IMR-90 (cell line): ENCODE measurements around the gene HIC2.

Experiments
- BHLHE40 ChIP-seq: fragments of 150-350 bp; IDR thresholded peaks from 2 replicates; pipeline ENCODE4 v1.6.1; 2016; ENCODE audit warnings: mild to moderate bottlenecking, low read depth, low read length
- CEBPB ChIP-seq: IDR thresholded peaks from 2 replicates; pipeline ENCODE4 v1.6.1; 2012; ENCODE audit warnings: low read depth, low read length, improper control_type of control experiment
- CHD1 ChIP-seq: IDR thresholded peaks from 2 replicates; pipeline ENCODE4 v1.6.1; 2012; ENCODE audit warnings: low read depth, low read length, improper control_type of control experiment
- FOS ChIP-seq: fragments of 150-350 bp; IDR thresholded peaks from 2 replicates; pipeline ENCODE4 v1.6.1; 2016; ENCODE audit warnings: low read depth, low read length
- MAZ ChIP-seq: IDR thresholded peaks from 2 replicates; pipeline ENCODE4 v1.6.1; 2012; ENCODE audit warnings: low read depth, mild to moderate bottlenecking, low read length, improper control_type of control experiment, moderate library complexity, borderline replicate concordance
- POLR2A ChIP-seq: IDR thresholded peaks from 2 replicates; pipeline ENCODE4 v1.6.1; 2012; ENCODE audit warnings: mild to moderate bottlenecking, low read depth, low read length
- RAD21 ChIP-seq: IDR thresholded peaks from 2 replicates; pipeline ENCODE4 v1.6.1; 2012; ENCODE audit warnings: low read length, improper control_type of control experiment
- RFX5 ChIP-seq: IDR thresholded peaks from 2 replicates; pipeline ENCODE4 v1.8.0; 2012; ENCODE audit warnings: low read depth, mild to moderate bottlenecking, low read length, moderate library complexity
- SMC3 ChIP-seq: fragments of 150-350 bp; IDR thresholded peaks from 2 replicates; pipeline ENCODE4 v1.6.1; 2016; ENCODE audit warnings: low read depth, mild to moderate bottlenecking, antibody characterized with exemption, low read length, moderate library complexity
- TF ChIP-seq, protein P1 (sequence below): conservative IDR thresholded peaks from 2 replicates; pipeline ENCODE4 v1.5.1; 2012; ENCODE audit warnings: mild to moderate bottlenecking, low read depth, low read length, improper control_type of control experiment
- TF ChIP-seq, protein P2 (sequence below): fragments of 150-350 bp; IDR thresholded peaks from 2 replicates; pipeline ENCODE4 v1.6.1; 2016; ENCODE audit warnings: low read depth, mild to moderate bottlenecking, low read length, moderate library complexity, borderline replicate concordance
- TF ChIP-seq, protein P3 (sequence below): fragments of 150-350 bp; IDR thresholded peaks from 2 replicates; pipeline ENCODE4 v1.6.1; 2017; ENCODE audit warnings: mild to moderate bottlenecking, antibody characterized with exemption, low read length, low read depth

DNA sequence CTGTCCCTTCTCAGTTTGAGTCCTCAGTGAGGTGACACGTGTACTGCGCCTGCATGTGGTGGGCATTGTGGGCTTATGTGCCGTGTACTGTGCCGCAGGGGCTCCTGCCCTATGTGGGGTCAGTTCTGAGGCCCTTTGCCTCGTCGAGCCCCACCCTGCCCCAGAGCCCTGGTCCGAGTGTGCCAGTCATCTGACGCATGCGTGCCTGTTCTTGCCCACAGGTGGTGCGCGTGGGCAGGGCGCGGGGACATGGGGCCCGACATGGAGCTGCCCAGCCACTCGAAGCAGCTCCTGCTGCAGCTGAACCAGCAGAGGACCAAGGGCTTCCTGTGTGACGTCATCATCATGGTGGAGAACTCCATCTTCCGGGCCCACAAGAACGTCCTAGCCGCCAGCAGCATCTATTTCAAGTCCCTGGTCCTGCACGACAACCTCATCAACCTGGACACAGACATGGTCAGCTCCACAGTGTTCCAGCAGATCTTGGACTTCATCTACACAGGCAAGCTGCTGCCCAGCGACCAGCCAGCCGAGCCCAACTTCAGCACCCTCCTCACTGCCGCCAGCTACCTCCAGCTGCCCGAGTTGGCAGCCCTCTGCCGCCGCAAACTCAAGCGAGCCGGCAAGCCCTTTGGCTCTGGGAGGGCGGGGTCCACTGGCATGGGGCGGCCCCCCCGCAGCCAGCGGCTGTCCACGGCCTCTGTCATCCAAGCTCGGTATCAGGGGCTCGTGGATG, 27.7 kb downstream of the HIC2 start:
- TF ChIP-seq, protein P1, sequence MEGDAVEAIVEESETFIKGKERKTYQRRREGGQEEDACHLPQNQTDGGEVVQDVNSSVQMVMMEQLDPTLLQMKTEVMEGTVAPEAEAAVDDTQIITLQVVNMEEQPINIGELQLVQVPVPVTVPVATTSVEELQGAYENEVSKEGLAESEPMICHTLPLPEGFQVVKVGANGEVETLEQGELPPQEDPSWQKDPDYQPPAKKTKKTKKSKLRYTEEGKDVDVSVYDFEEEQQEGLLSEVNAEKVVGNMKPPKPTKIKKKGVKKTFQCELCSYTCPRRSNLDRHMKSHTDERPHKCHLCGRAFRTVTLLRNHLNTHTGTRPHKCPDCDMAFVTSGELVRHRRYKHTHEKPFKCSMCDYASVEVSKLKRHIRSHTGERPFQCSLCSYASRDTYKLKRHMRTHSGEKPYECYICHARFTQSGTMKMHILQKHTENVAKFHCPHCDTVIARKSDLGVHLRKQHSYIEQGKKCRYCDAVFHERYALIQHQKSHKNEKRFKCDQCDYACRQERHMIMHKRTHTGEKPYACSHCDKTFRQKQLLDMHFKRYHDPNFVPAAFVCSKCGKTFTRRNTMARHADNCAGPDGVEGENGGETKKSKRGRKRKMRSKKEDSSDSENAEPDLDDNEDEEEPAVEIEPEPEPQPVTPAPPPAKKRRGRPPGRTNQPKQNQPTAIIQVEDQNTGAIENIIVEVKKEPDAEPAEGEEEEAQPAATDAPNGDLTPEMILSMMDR = no peak
- TF ChIP-seq, protein P2, sequence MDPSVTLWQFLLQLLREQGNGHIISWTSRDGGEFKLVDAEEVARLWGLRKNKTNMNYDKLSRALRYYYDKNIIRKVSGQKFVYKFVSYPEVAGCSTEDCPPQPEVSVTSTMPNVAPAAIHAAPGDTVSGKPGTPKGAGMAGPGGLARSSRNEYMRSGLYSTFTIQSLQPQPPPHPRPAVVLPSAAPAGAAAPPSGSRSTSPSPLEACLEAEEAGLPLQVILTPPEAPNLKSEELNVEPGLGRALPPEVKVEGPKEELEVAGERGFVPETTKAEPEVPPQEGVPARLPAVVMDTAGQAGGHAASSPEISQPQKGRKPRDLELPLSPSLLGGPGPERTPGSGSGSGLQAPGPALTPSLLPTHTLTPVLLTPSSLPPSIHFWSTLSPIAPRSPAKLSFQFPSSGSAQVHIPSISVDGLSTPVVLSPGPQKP = no peak
- TF ChIP-seq POLR2A = no peak
- TF ChIP-seq SMC3 = no peak
- no peak for TF ChIP-seq RFX5
- no peak for TF ChIP-seq CEBPB
- TF ChIP-seq BHLHE40 = no peak
- no peak for TF ChIP-seq RAD21
- TF ChIP-seq CHD1 = no peak
- no peak for TF ChIP-seq MAZ
- no peak for TF ChIP-seq FOS
- TF ChIP-seq, protein P3, sequence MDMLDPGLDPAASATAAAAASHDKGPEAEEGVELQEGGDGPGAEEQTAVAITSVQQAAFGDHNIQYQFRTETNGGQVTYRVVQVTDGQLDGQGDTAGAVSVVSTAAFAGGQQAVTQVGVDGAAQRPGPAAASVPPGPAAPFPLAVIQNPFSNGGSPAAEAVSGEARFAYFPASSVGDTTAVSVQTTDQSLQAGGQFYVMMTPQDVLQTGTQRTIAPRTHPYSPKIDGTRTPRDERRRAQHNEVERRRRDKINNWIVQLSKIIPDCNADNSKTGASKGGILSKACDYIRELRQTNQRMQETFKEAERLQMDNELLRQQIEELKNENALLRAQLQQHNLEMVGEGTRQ = no peak
